Ovary (tissue), 3 donors: ENCODE measurements around the gene RCE1.

ENCODE experiments used
- EP300 ChIP-seq: sonication (generic); formaldehyde crosslinking; IDR thresholded peaks from one replicate; pipeline ENCODE4 v1.6.1; 2017; ENCODE audit warnings: antibody characterized with exemption
- TF ChIP-seq, protein P1 (sequence below), 3 donors: fragments of 450-650 bp in 2 of 3; fragments of 200-600 bp in 1 of 3; IDR thresholded peaks; one replicate each; pipeline versions ENCODE4 v1.5.1 to v1.8.0; 2016 to 2022; ENCODE audit warnings: antibody characterized with exemption in 3 of 3, mild to moderate bottlenecking in 1 of 3
- donor health status: DM: no; HTN: no; CAD: no.

DNA sequence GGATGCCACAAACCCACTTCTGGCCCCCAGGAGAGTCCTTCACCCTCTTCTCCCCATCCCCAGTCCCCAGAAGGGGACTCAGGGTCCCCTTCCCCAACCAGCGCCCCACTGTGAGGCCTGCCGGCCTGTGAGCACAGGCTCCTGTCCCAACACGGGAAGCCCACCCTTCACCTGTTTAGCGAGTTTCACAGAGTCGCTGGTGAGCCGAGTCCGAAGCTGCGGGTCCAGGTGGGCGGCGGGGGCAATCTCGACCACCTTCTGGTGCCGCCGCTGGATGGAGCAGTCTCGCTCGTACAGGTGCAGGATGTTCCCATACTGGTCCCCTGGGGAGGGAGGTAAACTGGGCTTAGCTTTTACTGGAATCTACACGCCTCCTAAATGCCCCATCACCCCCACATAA is 26.9 kb downstream of the RCE1 start:
- TF ChIP-seq, protein P1, sequence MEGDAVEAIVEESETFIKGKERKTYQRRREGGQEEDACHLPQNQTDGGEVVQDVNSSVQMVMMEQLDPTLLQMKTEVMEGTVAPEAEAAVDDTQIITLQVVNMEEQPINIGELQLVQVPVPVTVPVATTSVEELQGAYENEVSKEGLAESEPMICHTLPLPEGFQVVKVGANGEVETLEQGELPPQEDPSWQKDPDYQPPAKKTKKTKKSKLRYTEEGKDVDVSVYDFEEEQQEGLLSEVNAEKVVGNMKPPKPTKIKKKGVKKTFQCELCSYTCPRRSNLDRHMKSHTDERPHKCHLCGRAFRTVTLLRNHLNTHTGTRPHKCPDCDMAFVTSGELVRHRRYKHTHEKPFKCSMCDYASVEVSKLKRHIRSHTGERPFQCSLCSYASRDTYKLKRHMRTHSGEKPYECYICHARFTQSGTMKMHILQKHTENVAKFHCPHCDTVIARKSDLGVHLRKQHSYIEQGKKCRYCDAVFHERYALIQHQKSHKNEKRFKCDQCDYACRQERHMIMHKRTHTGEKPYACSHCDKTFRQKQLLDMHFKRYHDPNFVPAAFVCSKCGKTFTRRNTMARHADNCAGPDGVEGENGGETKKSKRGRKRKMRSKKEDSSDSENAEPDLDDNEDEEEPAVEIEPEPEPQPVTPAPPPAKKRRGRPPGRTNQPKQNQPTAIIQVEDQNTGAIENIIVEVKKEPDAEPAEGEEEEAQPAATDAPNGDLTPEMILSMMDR (IDR thresholded peaks at IDR 0.05), result no peak
- TF ChIP-seq EP300, result no peak
